Measurements from ENCODE around the gene TANGO2. TPM values are rescaled to one million over a fixed set of nuclear protein-coding genes. Genes with fewer than 3 reads are reported as not detected.

TANGO2 gene
- total and polyA plus RNA-seq, 9 of the 15 experiments (the other 6 are each of a cell fraction or from before 2014, with no cell fraction given) = 15.5 to 94.9 (median 70.1) TPM

- TF ChIP-seq MBD1 (CRISPR knock-in tag; IDR thresholded peaks at IDR 0.05) = no peak
- TF ChIP-seq ZBTB40 (IDR thresholded peaks at IDR 0.05) = no peak
- TF ChIP-seq ZBTB40 (CRISPR knock-in tag; IDR thresholded peaks at IDR 0.05) = no peak
- TF ChIP-seq GATA2 (CRISPR knock-in tag; IDR thresholded peaks at IDR 0.05) = no peak
- TF ChIP-seq HDAC6 (IDR thresholded peaks at IDR 0.05; ENCODE audit: low read depth, low read length) = no peak
- TF ChIP-seq ZFP1 (CRISPR knock-in tag; IDR thresholded peaks at IDR 0.05) = no peak
- TF ChIP-seq SMARCC2 (IDR thresholded peaks at IDR 0.05; ENCODE audit: low read depth) = no peak
- TF ChIP-seq ZNF184 (CRISPR knock-in tag; IDR thresholded peaks at IDR 0.05) = no peak
Observed at GRCh38 chr22:19975707-19976035, 45.2 kb upstream of the TANGO2 start (continued).

Measured in K562 (cell line).